Esophagus squamous epithelium (tissue), 5 donors: ENCODE data around the gene KIF1B. TPM values are rescaled to one million over a fixed set of nuclear protein-coding genes. Genes with fewer than 3 reads are reported as not detected.

Experiments used
- DNase-seq: peaks from one replicate; lab custom pipeline; 2025; lab: John Stamatoyannopoulos, UW
- H3K27ac ChIP-seq, 4 donors: fragments of 200-600 bp; sonication (generic); one replicate each; pipeline ENCODE4 v1.5.1; 2016 to 2019; ENCODE audit warnings: mild to moderate bottlenecking in 1 of 4
- H3K27me3 ChIP-seq, 4 donors: fragments of 200-600 bp; sonication (generic); 1 replicate in 3 of 4; 2 replicates in 1 of 4; pipeline versions ENCODE4 v1.5.1 to v1.6.0; 2017 to 2021; ENCODE audit warnings: antibody characterized with exemption in 1 of 4
- H3K36me3 ChIP-seq, 3 donors: fragments of 200-600 bp; sonication (generic); one replicate each; pipeline ENCODE4 v1.5.1; 2016 to 2019
- H3K4me1 ChIP-seq, 3 donors: fragments of 200-600 bp; sonication (generic); one replicate each; pipeline ENCODE4 v1.5.1; 2017 to 2019
- H3K4me3 ChIP-seq, 4 donors: fragments of 200-600 bp; sonication (generic); 1 replicate in 3 of 4; 2 replicates in 1 of 4; pipeline ENCODE4 v1.5.1; 2016 to 2019; ENCODE audit warnings: mild to moderate bottlenecking in 2 of 4, moderate library complexity in 1 of 4
- H3K9me3 ChIP-seq, 3 donors: fragments of 200-600 bp; sonication (generic); one replicate each; pipeline ENCODE4 v1.5.1; 2016 to 2019
- POLR2A ChIP-seq, 4 donors: fragments of 450-650 bp; IDR thresholded peaks; one replicate each; pipeline ENCODE4 v1.6.1; 2017; ENCODE audit warnings: antibody characterized with exemption in 4 of 4, mild to moderate bottlenecking in 4 of 4, moderate library complexity in 3 of 4
- WGBS, 2 donors: methylation state at CpG; one replicate each; pipeline ENCODE4 v1.1.5; 2018; 5-methylcytosine and 5-hydroxymethylcytosine counted together
- intact Hi-C: fragments of 100-400 bp; cut with DNase I; formaldehyde crosslinking; loops from one replicate; pipeline ENCODE4 v1.15.0; 2022
- total RNA-seq, 4 donors: library from RNA; depleted of rRNA; stranded (reverse); fragments of >200 nt; gene quantifications; one replicate each; pipeline ENCODE4 v1.1.0, GENCODE V29; 2016
- TF ChIP-seq, protein P1 (sequence below), 6 experiments: fragments of 450-650 bp in 4 of 6; fragments of 200-600 bp in 2 of 6; sonication (generic) in 2 of 6; IDR thresholded peaks; one replicate each; pipeline ENCODE4 v1.5.1; 2016 to 2019; ENCODE audit warnings: antibody characterized with exemption in 6 of 6, mild to moderate bottlenecking in 4 of 6, moderate library complexity in 4 of 6
- donor health status: DM: yes; HTN: yes; CAD: no.

Gene KIF1B
- total RNA-seq, 4 donors from 2014 or later = 27.1 to 40.6 (median 38.1) TPM

DNA sequence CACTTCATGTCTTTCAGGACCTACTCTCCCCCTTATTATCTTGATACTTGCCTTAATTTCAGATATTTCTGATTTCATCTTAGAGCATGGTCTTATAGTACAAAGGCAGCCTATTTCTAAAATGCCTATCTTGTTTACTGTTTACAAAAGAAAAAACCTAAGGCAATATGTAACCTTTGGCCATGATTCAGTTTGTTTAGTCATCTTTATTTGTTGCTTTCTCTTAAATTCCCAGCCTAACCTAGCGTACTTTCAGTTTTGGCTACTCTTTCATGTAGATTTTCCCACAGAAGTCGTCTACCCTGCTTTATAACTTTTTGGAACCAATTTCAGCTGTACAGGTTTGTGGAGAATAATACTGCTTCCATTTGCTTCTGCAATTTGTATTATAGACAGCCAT, 81.8 kb downstream of the KIF1B start:
- TF ChIP-seq POLR2A (IDR thresholded peaks at IDR 0.05) = no peak
- TF ChIP-seq, protein P1, sequence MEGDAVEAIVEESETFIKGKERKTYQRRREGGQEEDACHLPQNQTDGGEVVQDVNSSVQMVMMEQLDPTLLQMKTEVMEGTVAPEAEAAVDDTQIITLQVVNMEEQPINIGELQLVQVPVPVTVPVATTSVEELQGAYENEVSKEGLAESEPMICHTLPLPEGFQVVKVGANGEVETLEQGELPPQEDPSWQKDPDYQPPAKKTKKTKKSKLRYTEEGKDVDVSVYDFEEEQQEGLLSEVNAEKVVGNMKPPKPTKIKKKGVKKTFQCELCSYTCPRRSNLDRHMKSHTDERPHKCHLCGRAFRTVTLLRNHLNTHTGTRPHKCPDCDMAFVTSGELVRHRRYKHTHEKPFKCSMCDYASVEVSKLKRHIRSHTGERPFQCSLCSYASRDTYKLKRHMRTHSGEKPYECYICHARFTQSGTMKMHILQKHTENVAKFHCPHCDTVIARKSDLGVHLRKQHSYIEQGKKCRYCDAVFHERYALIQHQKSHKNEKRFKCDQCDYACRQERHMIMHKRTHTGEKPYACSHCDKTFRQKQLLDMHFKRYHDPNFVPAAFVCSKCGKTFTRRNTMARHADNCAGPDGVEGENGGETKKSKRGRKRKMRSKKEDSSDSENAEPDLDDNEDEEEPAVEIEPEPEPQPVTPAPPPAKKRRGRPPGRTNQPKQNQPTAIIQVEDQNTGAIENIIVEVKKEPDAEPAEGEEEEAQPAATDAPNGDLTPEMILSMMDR (IDR thresholded peaks at IDR 0.05) = no peak
- Histone ChIP-seq H3K4me3 (no peak overlapping the region), H3K27ac (no peak overlapping the region), H3K36me3 (peaks cover 7 to 100% (median 8%) of the 10 kb centered on the region in 3 donors), H3K4me1 (no peaks in the 10 kb centered on the region), H3K27me3 (no peaks in the 10 kb centered on the region), H3K9me3 (no peaks in the 10 kb centered on the region)
- no peak for DNase-seq
- intact Hi-C loops = no loop called here
- WGBS, 2 donors = 69 to 75% methylated on average over 2 of the region's 2 CpGs

DNA sequence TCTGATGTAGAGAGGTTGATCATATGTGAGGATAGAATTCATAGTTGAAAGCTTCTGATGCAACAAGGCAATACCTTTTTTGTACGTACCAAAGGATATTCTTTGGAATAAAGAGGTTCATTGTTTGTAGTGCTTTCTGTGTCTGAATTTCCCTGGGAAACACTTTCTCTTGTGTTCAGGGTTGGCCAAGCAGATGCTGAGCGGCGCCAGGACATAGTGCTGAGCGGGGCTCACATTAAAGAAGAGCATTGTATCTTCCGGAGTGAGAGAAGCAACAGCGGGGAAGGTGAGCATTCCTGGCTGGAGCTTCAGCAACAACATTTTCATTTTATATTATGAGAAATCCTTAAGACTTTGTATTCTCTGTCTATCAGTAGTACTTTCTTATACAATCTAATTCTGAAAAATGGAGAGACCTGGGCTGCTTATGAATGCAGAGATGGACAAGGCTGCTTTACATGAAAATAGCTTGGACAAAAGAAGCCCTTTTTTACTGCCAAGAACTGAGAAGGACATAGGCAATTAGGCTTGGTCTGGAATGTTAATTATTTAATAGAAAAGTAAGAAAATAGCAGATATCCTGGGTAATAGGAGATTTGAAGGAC, 85.2 kb downstream of the KIF1B start:
- DNase-seq = no peak

DNA sequence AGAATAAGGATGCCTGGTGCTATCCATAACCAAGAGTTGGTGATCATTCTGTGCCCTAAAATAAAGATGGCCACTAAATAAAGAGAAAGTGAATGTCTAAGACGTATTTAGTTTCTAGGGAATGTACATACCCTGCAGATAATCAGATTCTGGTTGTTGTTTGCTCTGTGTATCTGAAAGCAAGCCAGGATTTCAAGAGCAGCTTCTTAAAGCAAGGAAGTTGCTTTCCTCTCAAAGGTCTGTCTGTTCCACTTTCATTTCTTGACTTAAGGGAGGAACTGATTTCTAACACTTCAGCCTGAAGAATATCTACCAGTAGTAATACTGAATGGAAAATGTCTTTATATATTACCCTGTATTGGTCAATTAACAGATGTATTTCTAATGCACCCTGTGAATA, 88.8 kb downstream of the KIF1B start:
- H3K9me3 ChIP-seq = no peaks in the 10 kb centered on the region
- H3K4me1 ChIP-seq = no peaks in the 10 kb centered on the region
- WGBS, 2 donors = 63 to 75% methylated on average over 1 of the region's 1 CpG
- TF ChIP-seq POLR2A (IDR thresholded peaks at IDR 0.05) = no peak
- TF ChIP-seq, protein P1 (IDR thresholded peaks at IDR 0.05) = no peak
- no peak overlapping the region for H3K4me3 ChIP-seq
- H3K27me3 ChIP-seq = no peaks in the 10 kb centered on the region
- no peak overlapping the region for H3K27ac ChIP-seq
- H3K36me3 ChIP-seq = peaks cover 12 to 99% (median 16%) of the 10 kb centered on the region in 3 donors
- intact Hi-C loops = no loop called here
- no peak for DNase-seq

More for the DNA sequence above, 85.2 kb downstream of the KIF1B start:
- Histone ChIP-seq H3K27me3 (no peaks in the 10 kb centered on the region), H3K4me3 (no peak overlapping the region), H3K4me1 (no peaks in the 10 kb centered on the region), H3K36me3 (peaks cover 6 to 99% (median 12%) of the 10 kb centered on the region in 3 donors), H3K27ac (no peak overlapping the region), H3K9me3 (no peaks in the 10 kb centered on the region)
- TF ChIP-seq, protein P1 (IDR thresholded peaks at IDR 0.05) = no peak
- TF ChIP-seq POLR2A (IDR thresholded peaks at IDR 0.05) = no peak
- 93 to 96% methylated on average over 6 of the region's 6 CpGs for WGBS, 2 donors
- intact Hi-C loops = no loop called here

DNA sequence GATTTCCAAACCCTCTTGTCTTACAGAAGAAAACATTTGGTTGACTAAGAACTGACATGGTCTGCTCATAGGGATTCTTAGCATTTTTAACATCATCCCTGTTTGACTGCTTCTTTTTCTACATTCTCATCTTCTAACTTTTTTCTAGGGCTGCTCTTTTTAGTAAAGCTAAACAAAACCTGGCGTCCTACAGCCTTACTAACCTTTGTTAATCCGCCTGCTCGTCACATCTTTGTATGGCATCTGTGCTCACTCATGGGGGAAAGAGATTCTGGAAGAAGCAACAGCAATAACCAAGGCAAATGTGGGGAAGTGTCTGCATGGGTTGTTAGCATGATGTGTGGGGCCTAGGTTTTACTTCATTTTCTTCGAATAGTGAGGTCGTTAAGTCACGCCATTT, 92.0 kb downstream of the KIF1B start:
- H3K36me3 ChIP-seq = peaks cover 5 to 84% (median 16%) of the 10 kb centered on the region in 3 donors
- no peak overlapping the region for H3K4me3 ChIP-seq
- intact Hi-C loops = no loop called here
- H3K9me3 ChIP-seq = no peaks in the 10 kb centered on the region
- no peaks in the 10 kb centered on the region for H3K27me3 ChIP-seq
- no peak for DNase-seq
- no peak overlapping the region for H3K27ac ChIP-seq
- no peak for TF ChIP-seq POLR2A (IDR thresholded peaks at IDR 0.05)
- TF ChIP-seq, protein P1 (IDR thresholded peaks at IDR 0.05) = no peak
- WGBS, 2 donors = 89 to 96% methylated on average over 6 of the region's 6 CpGs
- H3K4me1 ChIP-seq = peaks cover 0 to 2% (median 0%) of the 10 kb centered on the region in 3 donors

DNA sequence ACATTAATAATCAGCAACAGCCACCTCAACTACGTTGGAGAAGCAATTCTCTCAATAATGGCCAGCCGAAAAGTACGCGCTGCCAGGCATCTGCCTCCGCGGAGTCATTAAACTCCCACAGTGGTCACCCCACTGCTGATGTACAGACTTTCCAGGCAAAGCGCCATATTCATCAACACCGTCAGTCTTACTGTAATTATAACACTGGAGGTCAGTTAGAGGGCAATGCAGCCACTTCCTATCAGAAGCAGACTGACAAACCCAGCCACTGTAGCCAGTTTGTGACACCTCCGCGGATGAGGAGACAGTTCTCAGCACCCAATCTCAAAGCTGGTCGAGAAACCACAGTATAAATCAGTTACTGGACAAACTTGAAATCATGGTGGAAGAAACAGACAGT, 93.9 kb downstream of the KIF1B start:
- H3K4me3 ChIP-seq = no peak overlapping the region
- H3K9me3 ChIP-seq = no peaks in the 10 kb centered on the region
- no peaks in the 10 kb centered on the region for H3K27me3 ChIP-seq
- H3K36me3 ChIP-seq = peaks cover 0 to 70% (median 16%) of the 10 kb centered on the region in 3 donors
- peaks cover 0 to 9% (median 0%) of the 10 kb centered on the region in 3 donors for H3K4me1 ChIP-seq
- H3K27ac ChIP-seq = no peak overlapping the region
- WGBS, 2 donors = 80 to 86% methylated on average over 11 of the region's 11 CpGs
- intact Hi-C loops = no loop called here
- TF ChIP-seq POLR2A (IDR thresholded peaks at IDR 0.05) = no peak
- TF ChIP-seq, protein P1 (IDR thresholded peaks at IDR 0.05) = no peak
- no peak for DNase-seq
